Common myeloid progenitor, CD34-positive (primary cell): Measurements from ENCODE around the gene CETP.
A peak's percentile ranks its signal among the peaks of the same experiment; 100 is the strongest.

Source experiments
- CTCF ChIA-PET: fragments of 350-600 bp; sonication (Branson Sonifier 250); formaldehyde crosslinking; loops from one replicate; lab custom pipeline; 2021; ENCODE audit warnings: antibody characterized with exemption; lab: Charles Lee
- POLR2A ChIA-PET: fragments of 350-600 bp; sonication (Branson Sonifier 250); formaldehyde crosslinking; loops from one replicate; lab custom pipeline; 2021; ENCODE audit warnings: antibody characterized with exemption; lab: Charles Lee
- DNase-seq, 3 donors: peaks; one replicate each; pipeline versions ENCODE4 v3.0.0 to v3.0.0-alpha.2; 2013
- H3K27ac ChIP-seq, 2 experiments: 1 replicate in 1 of 2; 2 replicates in 1 of 2; pipeline ENCODE4 v1.7.0; 2013; ENCODE audit warnings: inconsistent platforms in 2 of 2, low read length in 2 of 2, mild to moderate bottlenecking in 2 of 2, low read depth in 1 of 2, moderate library complexity in 1 of 2; ENCODE audit not compliant: severe bottlenecking in 2 of 2, insufficient read depth in 1 of 2, poor library complexity in 1 of 2
- H3K27me3 ChIP-seq, 5 experiments: replicated peaks in 2 of 5; 1 replicate in 3 of 5; 2 replicates in 2 of 5; pipeline versions ENCODE4 v1.6.1 to v1.7.0; 2013; ENCODE audit warnings: low read length in 4 of 5, mild to moderate bottlenecking in 2 of 5, moderate library complexity in 2 of 5, inconsistent platforms in 1 of 5; ENCODE audit not compliant: insufficient read depth in 5 of 5, control insufficient read depth in 4 of 5
- H3K36me3 ChIP-seq, 4 experiments: 1 replicate in 2 of 4; 2 replicates in 2 of 4; pipeline versions ENCODE4 v1.6.1 to v1.7.0; 2013; ENCODE audit warnings: low read length in 3 of 4, control low read depth in 1 of 4, mild to moderate bottlenecking in 1 of 4; ENCODE audit not compliant: control insufficient read depth in 4 of 4, insufficient read depth in 4 of 4
- H3K4me1 ChIP-seq, 4 experiments: 1 replicate in 3 of 4; 2 replicates in 1 of 4; pipeline versions ENCODE4 v1.6.1 to v1.7.1; 2013; ENCODE audit warnings: low read length in 3 of 4, mild to moderate bottlenecking in 3 of 4, control low read depth in 1 of 4, inconsistent platforms in 1 of 4, moderate library complexity in 1 of 4; ENCODE audit not compliant: control insufficient read depth in 4 of 4, insufficient read depth in 4 of 4; ENCODE audit errors: control extremely low read depth in 1 of 4
- H3K4me3 ChIP-seq, 7 experiments: 1 replicate in 4 of 7; 2 replicates in 3 of 7; pipeline versions ENCODE4 v1.5.1 to v1.7.0; 2013; ENCODE audit warnings: mild to moderate bottlenecking in 7 of 7, low read length in 6 of 7, moderate library complexity in 6 of 7, inconsistent platforms in 2 of 7, low read depth in 2 of 7, control low read depth in 1 of 7; ENCODE audit not compliant: insufficient read depth in 4 of 7, control insufficient read depth in 1 of 7; ENCODE audit errors: extremely low read depth in 1 of 7
- H3K9me3 ChIP-seq, 5 experiments: 1 replicate in 4 of 5; 2 replicates in 1 of 5; pipeline versions ENCODE4 v1.6.1 to v1.7.1; 2013; ENCODE audit warnings: low read length in 4 of 5, mild to moderate bottlenecking in 2 of 5, inconsistent platforms in 1 of 5, low read depth in 1 of 5, moderate library complexity in 1 of 5; ENCODE audit not compliant: control insufficient read depth in 4 of 5, insufficient read depth in 2 of 5; ENCODE audit errors: control extremely low read depth in 1 of 5
- WGBS: methylation state at CpG from one replicate; pipeline ENCODE4 v1.1.5; 2013; ENCODE audit not compliant: insufficient coverage; 5-methylcytosine and 5-hydroxymethylcytosine counted together

CETP gene

GRCh38 chr16:56919099-56919800, 42.5 kb upstream of the CETP start:
- no peaks in the 10 kb centered on the region for H3K36me3 ChIP-seq
- 97% methylated on average over 11 of the region's 11 CpGs for WGBS
- no peaks in the 10 kb centered on the region for H3K9me3 ChIP-seq
- H3K27me3 ChIP-seq: peaks cover 0 to 75% (median 32%) of the 10 kb centered on the region in 5 experiments
- H3K4me1 ChIP-seq: peaks cover 0 to 16% (median 9%) of the 10 kb centered on the region in 4 experiments
- no peak overlapping the region for H3K4me3 ChIP-seq
- ChIA-PET POLR2A (no interaction called here), CTCF (interaction anchor here (1.1 to 1.9 kb wide), 2 partner anchors 11 to 52 kb away, joined by 3 to 6 read pairs; no protein-coding TSS in a partner anchor)
- H3K27ac ChIP-seq: no peak overlapping the region
- no peak for DNase-seq

- CTCF ChIA-PET: no interaction called here
- POLR2A ChIA-PET: no interaction called here
Observed at GRCh38 chr16:56921571-56921970, 40.2 kb upstream of the CETP start.

GRCh38 chr16:56923481-56924091, 38.2 kb upstream of the CETP start:
- H3K4me3 ChIP-seq: no peak overlapping the region
- no peak for DNase-seq
- H3K27me3 ChIP-seq: peaks cover 0 to 75% (median 25%) of the 10 kb centered on the region in 5 experiments
- POLR2A ChIA-PET: no interaction called here
- CTCF ChIA-PET: no interaction called here
- 96% methylated on average over 3 of the region's 9 CpGs for WGBS
- no peak overlapping the region for H3K27ac ChIP-seq
- H3K36me3 ChIP-seq: no peaks in the 10 kb centered on the region
- no peaks in the 10 kb centered on the region for H3K9me3 ChIP-seq
- H3K4me1 ChIP-seq: peaks cover 0 to 4% (median 0%) of the 10 kb centered on the region in 4 experiments

More at GRCh38 chr16:56921571-56921970, 40.2 kb upstream of the CETP start:
- DNase-seq: no peak
- Histone ChIP-seq H3K36me3 (no peaks in the 10 kb centered on the region), H3K27me3 (peaks cover 0 to 71% (median 30%) of the 10 kb centered on the region in 5 experiments), H3K4me3 (no peak overlapping the region), H3K4me1 (peaks cover 0 to 16% (median 6%) of the 10 kb centered on the region in 4 experiments), H3K9me3 (no peaks in the 10 kb centered on the region), H3K27ac (no peak overlapping the region)
- WGBS: 92% methylated on average over 3 of the region's 4 CpGs

GRCh38 chr16:56927471-56927870, 34.3 kb upstream of the CETP start:
- POLR2A ChIA-PET: no interaction called here
- Histone ChIP-seq H3K27ac (no peak overlapping the region), H3K9me3 (no peaks in the 10 kb centered on the region), H3K27me3 (peaks cover 0 to 38% (median 6%) of the 10 kb centered on the region in 5 experiments), H3K4me1 (peaks cover 0 to 16% (median 5%) of the 10 kb centered on the region in 4 experiments), H3K4me3 (no peak overlapping the region), H3K36me3 (no peaks in the 10 kb centered on the region)
- no CpG with 5 or more reads among the region's 2 CpGs for WGBS
- DNase-seq: no peak
- CTCF ChIA-PET: no interaction called here

- WGBS: 100% methylated on average over 3 of the region's 4 CpGs
- Histone ChIP-seq H3K4me3 (no peak overlapping the region), H3K9me3 (no peaks in the 10 kb centered on the region), H3K27ac (no peak overlapping the region), H3K36me3 (no peaks in the 10 kb centered on the region), H3K4me1 (peaks cover 5 to 31% (median 18%) of the 10 kb centered on the region in 4 experiments), H3K27me3 (peaks cover 0 to 25% (median 2%) of the 10 kb centered on the region in 5 experiments)
- ChIA-PET POLR2A (no interaction called here), CTCF (no interaction called here)
- no peak for DNase-seq
Observed at GRCh38 chr16:56929639-56930038, 32.1 kb upstream of the CETP start.

GRCh38 chr16:56930486-56931270, 31.1 kb upstream of the CETP start:
- Histone ChIP-seq H3K9me3 (no peaks in the 10 kb centered on the region), H3K4me3 (no peak overlapping the region), H3K4me1 (peaks cover 5 to 29% (median 18%) of the 10 kb centered on the region in 4 experiments), H3K27ac (peak overlapping the region in 1 of 2 experiments; percentile 92), H3K27me3 (peaks cover 0 to 23% (median 2%) of the 10 kb centered on the region in 5 experiments), H3K36me3 (peaks cover 0 to 8% (median 5%) of the 10 kb centered on the region in 4 experiments)
- WGBS: 91% methylated on average over 14 of the region's 15 CpGs
- no peak for DNase-seq
- CTCF ChIA-PET: interaction anchor here (0.7 kb wide), 1 partner anchor 12 kb away, joined by 3 read pairs; no protein-coding TSS in a partner anchor
- POLR2A ChIA-PET: no interaction called here
